T-helper 22 cell (primary cell): ENCODE measurements around the gene LSM6.

Experiments used
- DNase-seq: peaks from one replicate; pipeline ENCODE4 v3.0.0-alpha.2; 2020; ENCODE audit warnings: low read depth

The LSM6 gene

DNA sequence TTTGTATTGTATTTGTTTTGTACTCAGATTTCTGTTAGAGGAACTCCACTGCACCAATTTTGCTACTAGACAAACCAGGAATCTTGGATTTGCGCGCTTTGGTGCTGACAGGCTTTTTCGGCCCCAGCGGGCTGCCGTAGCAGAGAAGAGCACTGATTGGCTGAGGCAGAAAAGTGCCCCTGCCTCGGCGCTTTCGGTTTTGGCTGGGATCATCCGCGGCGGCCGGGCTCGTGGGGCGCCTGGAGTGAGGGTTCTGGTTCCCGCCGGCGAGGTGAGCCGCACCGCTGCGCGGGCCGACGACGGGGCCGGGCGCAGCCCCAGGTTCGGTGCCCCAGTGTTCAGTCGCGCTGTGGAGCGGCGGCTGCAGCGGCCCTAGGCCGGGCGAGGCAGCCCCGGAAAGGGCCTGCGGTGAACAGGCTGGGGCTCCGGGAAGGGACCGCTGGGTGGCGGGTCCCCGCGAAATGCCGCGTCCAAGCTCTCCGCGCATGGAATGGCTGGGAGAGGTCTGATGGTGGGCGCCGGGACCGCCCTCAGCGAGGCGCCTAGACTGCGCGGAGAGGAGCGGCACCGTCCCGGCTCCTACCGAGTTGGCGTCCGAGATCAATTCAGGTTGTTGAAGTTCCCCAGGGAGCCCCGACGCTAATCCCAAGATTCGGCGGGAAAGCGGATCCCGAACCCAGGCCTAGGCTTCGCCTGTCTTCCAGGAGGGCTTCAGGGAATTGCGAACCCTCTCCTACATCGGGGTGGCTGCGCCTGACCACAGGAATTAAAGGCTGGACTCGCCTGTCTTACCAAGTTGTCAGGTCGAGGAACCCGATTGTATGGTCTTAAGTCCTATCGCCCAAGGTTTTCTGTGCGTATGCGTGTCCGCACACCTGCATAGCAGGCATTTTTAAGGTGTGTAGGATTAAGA, at the start of gene LSM6:
Gene LSM6 (plus strand): TSS at position 178 of the 913 bp plus-strand sequence. CDS start 7,204 bp downstream, outside the sequence.
- peak; percentile 69 for DNase-seq

DNA sequence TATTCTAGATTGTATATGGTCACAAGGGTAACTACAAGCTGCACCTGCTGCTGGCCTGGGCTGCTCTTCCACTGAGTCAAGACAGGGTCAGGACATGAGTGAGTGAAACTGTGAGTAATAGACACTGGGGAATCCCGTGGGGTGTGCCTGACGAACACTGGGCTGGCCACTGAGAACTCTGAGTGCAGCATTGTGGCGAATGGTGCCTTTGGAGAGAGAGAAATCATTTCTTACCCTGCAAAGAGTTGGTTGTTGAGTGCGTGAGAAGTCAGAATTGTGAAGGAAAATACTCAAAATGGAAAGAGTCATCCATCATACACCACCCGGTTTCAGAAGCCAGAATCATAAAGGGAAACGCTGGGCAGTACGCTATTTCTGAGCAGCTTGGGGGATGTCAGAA, 43.1 kb upstream of the LSM6 start:
- no peak for DNase-seq

DNA sequence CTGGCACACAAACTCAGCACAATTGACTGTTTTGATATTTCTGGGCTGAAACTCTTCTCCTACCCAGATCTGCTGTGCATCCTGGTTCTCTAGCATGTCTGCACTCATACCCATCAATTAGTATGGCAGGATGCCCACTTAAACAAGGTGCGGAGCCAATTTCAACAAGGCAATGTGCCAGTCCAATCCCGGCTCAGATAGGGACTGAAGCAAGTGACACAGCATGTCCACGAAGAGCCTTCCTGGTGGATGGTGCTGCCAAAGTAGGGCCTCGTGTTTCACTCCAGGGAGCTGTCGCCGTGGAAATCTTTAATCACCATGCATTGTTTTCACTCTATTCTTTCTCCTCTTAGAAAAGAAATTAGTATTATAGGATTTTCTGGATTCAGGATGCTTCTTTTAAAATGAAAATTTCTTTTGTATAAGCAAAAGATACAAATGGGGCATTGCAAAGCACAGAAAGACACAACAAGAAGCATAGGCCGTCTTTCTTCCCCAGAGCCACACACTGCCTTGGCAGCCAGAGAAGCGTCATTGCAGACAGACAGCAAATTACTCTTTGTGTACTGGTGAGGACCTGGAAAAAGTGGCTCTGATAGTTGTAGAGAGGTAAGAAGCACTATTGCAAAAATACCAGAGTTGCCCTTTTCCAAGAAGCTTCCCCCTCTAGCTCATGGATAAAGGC, 40.6 kb upstream of the LSM6 start:
- DNase-seq, result no peak

DNA sequence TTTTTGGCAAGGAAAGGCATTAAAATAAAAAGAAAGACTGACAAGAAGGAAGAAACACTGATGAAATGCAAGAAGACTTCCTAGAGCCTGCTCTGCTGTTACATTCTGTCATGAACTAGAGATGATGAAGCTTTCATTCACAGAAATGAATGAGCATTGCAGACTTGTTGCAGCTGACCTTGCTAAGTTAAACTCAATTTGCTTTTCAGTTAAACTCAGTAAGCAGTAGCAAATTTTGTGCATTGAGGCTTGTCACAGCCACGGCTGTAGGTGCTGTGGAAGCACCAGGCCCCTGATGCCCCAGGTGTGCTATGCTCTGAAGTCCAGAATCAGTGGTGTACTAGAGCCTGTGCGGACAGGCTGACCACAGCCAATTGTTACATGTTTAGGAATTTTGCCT, 39.6 kb upstream of the LSM6 start:
- no peak for DNase-seq

DNA sequence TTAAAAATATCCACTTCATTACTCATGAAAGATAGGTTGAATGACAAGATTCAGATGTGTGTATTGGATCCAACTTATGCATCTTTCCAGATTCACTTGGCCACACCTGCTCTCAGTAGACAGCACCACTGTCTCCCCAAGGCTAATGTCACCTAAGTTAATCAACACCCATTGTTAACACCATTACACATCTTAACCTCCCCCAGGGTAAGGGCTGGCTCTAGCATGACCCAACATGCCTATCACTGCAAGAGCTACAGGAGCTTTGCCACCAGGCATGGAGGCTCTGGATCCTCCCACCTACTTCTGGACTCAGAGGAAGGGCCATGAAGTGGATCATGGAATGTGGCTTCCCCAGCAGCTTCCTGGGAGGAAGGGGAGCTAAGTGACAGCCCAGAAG, 32.8 kb upstream of the LSM6 start:
- no peak for DNase-seq

DNA sequence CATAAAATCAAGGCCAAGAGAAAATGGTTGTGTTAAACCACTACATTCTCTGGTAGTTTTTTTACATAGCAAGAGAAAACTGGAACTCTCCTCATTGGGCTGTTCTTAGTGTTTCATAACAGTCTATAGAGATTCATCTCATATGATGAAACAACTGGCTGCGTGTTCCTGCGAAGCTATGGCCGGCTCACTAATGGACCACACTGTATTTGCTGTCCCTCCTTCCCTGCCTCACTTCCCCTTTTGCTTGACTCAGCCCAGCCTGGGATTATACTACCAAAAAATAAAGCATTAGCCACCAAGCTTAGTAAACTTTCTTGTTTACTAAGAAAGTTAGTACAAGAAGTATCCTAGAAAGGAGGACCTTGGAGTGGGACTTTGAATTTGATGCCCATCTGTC, 31.6 kb upstream of the LSM6 start:
- DNase-seq, result no peak

DNA sequence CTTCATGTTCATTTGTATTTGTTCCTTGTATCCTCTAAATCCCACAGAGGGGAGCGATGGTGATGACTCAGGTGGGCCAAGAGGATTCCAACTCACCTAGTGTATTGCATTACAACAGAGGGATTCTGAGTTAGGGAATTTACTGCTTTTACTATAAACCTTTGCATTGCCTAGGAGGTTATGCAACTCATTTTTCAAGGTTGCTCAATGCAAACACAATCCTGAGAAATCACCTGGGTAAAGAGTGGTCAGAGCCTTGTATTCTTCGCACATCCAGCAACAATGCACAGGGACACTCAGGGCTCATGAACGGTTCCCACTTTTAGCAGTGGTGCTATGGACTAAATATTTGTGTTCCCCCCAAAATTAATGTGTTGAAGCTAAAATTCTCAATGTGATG, 28.6 kb upstream of the LSM6 start:
- no peak for DNase-seq

DNA sequence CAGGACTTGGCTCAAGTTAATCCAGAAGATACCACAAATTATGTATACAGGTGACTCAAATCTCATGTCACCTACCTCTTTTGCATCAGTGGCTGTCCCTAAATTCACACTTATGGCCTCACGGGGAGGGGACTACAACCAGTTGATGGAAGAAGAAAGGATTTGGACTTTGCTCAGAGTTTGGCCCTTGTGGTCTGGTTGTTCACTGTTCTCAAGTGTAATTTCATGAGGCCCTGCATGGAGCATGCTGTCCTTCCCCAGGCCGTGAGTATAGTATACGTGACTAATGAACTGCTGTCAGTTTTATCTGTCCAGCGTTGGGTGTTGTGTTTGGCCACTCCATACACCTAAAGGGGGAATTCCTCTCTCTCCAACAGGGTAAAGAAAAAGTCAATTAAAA, 27.5 kb upstream of the LSM6 start:
- no peak for DNase-seq

DNA sequence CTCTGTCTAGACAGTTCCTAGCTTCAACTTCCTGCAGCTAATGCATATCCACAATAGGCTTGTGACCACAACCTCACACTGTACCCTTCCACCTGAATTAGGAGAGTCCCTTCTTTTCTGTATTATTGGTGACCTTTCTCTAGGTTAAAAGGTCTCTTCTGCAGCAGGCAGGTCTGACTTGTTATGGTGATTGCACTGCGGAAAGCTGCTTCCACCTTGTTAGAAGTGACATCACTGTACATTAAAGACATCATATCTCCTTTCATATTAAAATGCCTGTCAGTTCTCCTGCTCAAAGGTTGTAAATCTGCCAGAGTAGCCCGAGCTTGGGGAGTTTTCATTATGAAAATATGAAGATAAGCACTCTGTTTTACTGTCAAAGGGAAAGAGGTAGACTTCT, 21.5 kb upstream of the LSM6 start:
- DNase-seq, result no peak

DNA sequence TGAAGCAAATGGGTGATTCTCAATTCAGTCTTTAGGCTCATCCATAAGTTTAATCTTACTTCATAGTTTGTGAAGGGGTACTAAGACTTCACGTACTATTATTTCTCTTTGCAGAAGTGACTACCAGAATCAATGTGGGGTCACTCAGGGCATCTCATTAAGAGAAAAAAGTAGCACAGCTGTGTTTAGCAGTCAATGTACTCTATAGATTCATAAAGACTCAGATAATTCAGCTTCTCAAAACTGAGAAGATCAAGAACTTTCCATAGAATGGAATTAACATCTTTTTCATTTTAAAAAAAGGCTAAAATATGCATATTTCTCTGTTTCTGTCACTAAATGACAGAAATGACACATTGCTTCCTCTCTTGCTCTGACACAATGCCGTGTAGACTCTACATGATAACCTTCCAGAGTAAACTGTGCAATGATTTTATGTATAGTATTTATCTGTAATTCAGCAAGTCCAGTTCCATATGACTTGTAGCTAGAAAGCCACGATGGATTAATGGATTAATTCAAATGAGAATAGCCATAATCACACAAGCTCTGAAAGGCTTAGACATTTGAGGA, 20.3 kb upstream of the LSM6 start:
- no peak for DNase-seq

DNA sequence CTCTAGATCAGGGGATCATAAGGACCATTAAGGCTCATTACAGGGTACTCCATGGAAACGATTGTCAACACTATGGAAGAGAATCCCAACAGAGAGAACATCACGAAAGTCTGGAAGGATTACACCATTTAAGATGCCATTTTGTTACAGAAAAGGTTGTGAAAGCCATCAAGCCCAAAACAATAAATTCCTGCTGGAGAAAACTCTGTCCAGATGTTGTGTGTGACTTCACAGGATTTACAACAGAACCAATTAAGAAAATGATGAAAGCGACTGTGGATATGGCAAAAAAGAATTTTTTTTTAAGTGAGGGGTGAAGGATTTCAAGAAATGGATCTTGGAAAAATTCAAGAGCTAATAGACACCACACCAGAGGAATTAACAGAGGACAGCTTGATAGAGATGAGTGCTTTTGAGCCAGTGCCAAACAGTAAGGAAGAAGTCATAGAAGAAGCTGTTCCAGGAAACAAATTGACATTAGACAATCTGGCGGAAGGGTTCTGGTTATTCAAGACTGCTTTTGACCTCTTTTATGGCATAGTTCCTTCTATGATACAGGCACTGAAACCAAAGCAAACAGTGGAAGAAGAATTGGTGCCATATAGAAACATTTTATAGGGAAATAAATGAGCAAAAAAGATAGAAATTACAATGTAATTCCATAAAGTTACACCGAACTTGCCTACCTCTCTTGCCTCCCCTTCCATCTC, 17.3 kb upstream of the LSM6 start:
- DNase-seq, result no peak

DNA sequence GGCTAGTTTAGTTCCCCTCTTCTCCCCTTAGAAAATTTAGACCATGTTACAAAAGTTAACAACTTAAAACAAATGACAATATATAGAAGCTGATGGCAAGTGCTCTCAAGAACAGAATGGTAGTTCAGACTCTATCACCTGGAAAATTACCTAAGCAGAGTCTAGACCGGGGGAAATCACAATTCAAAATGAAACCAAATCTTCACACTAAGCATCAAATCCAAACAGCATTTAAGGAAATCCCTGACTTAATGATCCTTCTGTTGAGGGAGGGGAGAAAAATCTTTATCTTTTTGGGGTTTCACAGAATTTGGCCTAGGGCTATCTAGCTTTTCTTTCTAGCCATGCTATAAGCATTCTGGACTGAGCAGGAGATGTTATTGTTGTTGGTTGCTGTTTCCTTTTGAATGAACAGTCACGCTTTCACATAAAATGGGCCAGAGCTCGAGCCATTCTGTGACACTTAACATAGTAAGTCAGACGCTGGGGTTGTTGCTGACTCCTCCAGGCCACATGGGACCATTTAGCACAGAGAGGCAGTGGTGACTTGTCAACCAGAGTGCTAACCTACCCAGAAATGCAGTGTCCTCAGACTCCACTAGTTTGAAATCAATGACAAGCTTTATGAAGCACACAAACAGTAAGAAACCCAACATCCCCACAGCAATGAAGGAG, 16.0 kb upstream of the LSM6 start:
- DNase-seq, result no peak

DNA sequence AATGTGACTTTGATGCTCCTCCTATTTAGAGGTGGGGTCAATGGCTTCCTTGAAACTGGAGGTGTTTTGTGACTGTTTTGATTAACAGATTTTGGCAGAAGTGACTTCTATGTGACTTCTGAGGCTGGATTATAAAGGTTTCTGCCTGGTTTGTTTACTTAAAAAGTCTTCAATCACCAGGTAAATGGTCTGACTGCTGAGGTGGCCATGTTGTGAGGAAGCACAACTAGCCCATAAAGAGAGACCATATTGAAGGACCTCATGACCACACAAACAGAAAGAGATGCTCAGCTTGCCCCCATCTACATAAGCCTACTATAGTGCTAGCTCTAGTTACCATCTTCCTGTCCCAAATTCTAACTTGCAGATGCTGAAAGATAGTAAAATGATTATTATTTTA, 14.3 kb upstream of the LSM6 start:
- no peak for DNase-seq

DNA sequence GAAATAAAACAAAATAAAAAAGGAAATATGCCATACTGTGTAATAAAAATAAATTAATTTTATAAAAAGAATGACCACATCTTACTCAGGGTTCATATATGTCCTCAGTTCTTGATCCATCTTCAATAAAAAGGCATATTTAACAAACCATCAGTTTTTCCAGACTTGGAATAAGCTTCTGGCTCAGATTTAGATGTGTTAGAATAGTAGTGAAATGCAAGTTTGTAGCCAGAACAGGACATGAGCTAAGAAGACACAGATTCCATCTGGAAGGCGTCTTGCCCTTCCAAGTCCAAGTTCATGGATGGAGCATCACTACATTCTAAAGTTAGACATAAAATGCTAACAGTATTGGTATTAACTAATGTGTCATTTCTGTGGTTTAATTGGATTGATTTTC, 10.3 kb upstream of the LSM6 start:
- DNase-seq, result no peak

DNA sequence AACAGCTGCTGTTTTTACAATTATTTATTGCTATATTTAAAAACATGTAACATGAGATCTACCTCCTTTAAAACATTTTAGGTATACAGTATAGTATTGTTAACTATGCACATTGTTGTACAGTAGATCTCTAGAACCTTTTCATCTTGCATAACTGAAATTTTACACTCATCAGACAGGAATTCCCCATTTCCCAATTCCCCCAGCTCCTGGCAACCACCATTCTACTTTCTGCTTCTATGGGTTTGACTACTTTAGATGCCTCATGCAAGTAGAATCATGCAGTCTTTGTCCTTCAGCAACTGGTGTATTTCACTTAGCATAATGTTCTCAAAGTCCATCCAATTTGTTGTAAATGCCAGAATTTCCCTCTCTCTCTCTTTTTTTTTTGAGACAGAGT, 9.7 kb upstream of the LSM6 start:
- DNase-seq, result no peak

DNA sequence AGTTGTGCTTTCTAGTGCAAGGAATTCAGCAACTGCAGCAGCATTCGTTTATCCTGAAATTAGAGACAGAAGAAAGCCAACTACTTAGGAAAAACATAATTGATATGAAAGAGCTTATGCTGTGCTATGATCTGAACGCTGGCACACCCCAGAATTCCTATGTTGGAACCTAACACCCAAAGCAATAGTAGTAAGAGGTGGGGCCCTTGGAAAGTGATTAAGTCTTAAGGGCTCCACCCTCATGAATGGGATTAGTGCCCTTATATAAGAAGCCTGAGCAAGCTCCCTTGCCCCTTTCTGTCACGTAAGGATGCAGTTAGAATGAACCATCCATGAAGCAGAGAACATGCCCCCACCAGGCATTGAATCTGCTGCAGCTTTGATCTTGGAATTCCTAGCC, 5.4 kb upstream of the LSM6 start:
- DNase-seq, result no peak

DNA sequence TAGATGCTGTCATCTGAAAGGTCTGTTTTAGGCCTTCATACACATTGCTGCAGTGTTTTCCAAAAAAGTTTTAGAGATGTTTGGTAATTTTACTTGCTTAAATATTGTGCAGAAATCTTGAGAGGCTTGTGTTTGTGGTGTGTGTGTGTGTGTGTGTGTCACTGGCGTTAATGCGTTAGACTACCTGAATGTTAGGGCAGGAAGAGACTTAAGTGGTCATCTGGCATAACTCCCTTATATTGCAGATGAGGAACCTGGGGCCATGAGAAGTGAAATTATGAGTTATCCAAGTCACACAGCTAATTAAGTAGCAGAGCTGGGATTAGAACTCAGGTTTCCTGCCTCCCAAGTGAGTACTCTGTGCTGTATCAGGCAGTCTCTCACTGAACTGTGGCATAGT, 1.4 kb downstream of the LSM6 start:
- no peak for DNase-seq

DNA sequence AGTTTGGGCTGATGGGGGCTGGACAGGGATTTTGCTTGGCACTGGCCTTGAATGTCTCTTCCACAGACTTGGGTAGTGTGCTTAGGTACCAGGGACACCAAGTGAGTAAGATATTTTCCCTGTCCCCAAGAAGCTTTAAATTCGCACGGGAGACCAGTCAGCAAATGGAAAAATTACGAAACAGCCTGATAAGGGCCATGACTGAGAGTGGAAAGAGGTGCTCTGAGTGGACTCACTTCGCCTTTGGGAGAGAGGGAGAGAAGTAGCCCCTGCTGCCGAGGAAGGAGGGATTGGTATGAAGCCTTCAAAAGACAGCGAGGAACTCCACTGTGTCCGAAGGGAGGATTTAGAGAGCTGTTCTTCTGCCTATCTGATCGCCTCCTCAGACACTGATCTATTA, 2.6 kb downstream of the LSM6 start:
- no peak for DNase-seq

DNA sequence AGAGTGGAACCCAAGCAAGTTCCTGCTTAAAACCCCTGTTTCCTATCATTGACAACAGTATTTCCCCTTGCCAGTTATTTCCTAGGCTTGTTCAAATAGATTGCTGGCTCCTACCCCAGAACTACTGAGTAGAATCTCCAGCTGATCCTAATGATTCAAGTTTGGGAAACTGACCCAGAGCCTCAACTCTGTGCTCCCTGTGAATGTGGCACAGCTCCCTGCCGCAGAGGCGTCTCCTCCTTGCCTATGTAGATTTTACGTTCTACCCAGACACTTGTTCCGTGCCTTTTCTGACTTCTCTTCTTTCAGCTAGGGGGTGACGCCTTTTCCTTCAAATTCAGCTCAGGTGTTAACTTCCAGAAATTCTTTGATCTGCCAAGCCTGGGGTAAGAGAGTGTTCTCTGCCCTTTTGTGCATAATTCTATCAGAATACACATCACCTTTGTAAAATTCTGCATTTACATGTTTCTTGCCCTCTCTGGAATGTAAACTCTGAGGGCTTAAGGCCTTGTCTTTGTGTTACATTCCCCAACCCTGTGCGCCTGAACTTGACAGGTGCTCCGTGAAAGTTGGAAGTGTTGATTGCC, 4.4 kb downstream of the LSM6 start:
- DNase-seq, result no peak

DNA sequence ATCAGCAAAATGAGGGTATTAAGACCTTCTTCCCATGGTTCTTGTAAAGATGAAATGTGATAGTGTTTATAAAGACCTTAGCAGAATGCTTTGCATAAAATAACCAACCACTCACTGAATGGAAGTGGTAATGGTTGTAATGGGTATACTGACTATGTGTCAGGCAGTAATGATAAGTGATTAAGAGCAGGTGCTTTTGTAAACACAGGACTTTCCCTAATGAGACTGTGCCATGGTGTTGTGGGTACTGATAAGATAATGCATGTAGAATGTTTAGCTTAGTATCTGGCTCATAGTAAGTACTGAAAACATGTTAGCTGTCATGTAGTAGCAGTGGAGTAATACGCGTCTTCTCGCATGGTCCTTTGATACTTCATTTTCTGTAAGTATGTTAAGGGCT, 6.9 kb downstream of the LSM6 start:
- DNase-seq, result no peak

DNA sequence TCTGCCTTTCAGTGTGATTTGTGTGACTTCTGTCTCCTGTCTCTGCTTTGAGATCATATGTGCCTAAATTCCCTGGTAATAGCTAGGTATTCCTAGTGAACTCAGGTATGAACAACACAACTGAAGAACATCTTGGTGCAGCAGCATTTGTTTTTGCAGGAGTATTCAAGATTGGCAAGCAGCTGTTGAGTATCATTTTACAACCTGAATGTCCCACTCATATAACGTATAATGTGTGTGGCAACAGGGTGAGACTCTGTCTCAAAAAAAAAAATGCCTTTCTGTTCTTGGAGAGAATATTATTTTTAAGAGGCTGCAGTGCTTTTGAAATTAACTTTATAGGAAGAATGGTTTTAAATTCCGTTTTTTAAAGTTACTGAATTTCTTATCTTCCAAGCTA, 7.7 kb downstream of the LSM6 start:
- DNase-seq, result no peak

DNA sequence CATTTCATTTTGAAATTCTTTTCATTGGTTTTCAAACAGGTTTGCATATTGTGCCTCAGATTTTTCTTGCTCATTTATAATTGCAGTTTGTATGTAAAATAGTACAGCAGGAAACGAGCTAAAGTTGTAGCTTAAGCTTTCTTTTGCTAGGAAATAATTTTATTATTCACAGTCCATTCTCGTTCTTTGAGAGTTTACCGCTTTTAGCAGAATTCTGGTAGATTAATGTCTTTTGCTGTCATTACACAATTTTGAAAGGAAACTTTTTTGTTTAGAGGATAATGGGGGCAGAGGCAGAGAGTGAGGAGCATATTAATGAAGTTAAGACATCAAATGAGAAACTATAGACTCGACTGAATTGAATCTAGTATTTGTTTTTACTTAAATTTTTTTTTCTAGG, 10.5 kb downstream of the LSM6 start:
- no peak for DNase-seq
